Epithelial cell of umbilical artery (primary cell): Measurements from ENCODE around the gene CYP2U1. TPM values are rescaled to one million over a fixed set of nuclear protein-coding genes. Genes with fewer than 3 reads are reported as not detected.

Experiments
- total RNA-seq: library from RNA; depleted of rRNA; stranded (reverse); fragments of >200 nt; gene quantifications from 2 replicates; pipeline ENCODE4 v1.2.3, GENCODE V29; 2014

Gene CYP2U1
- 9.1 and 11.1 TPM in 2 replicates for total RNA-seq

GRCh38 chr4:107930821-107931774 lies at the start of gene CYP2U1:
TSS of gene CYP2U1 (plus strand) at chr4:107931549. CDS start at chr4:107931644, 95 bp downstream.

GRCh38 chr4:107989537-107990386 lies 58.4 kb downstream of the CYP2U1 start, which contains the start of gene HADH:
TSS of gene HADH (plus strand) at chr4:107989889. CDS start at chr4:107989933, 44 bp downstream.

Other genes with a start within 250 kb of the CYP2U1 start
- 79.9 and 101 TPM in 2 replicates for gene PAPSS1, start 211.3 kb upstream of the CYP2U1 start, total RNA-seq
- gene SGMS2, start 106.6 kb upstream of the CYP2U1 start, total RNA-seq = 86.9 and 98.7 TPM in 2 replicates
- 6.8 and 8.1 TPM in 2 replicates for gene HADH, start 58.3 kb downstream of the CYP2U1 start, total RNA-seq
- not detected in 2 replicates for gene LEF1, start 237.4 kb downstream of the CYP2U1 start, total RNA-seq